Panc1 (cell line): Measurements from ENCODE around the gene IGSF21. TPM values are rescaled to one million over a fixed set of nuclear protein-coding genes. Genes with fewer than 3 reads are reported as not detected.

ENCODE experiments used
- ATAC-seq: fragments of 200-7000 bp; cut with Tn5 transposase; 2 replicates; pipeline ENCODE4 v1.9.1; 2020; ENCODE audit warnings: mild to moderate bottlenecking, moderate library complexity
- BruUV-seq: library from RNA; stranded (reverse); fragments of 400-500 nt; replicated peaks from 2 replicates; lab custom pipeline; 2021; lab: Mats Ljungman, UMichigan
- CTCF ChIA-PET: fragments of 300-600 bp; sonication (Branson Sonifier 250); formaldehyde crosslinking; loops from one replicate; lab custom pipeline; 2022; ENCODE audit warnings: antibody characterized with exemption; lab: Charles Lee
- POLR2A ChIA-PET: fragments of 300-600 bp; sonication (Branson Sonifier 250); formaldehyde crosslinking; loops from one replicate; lab custom pipeline; 2022; ENCODE audit warnings: antibody characterized with exemption; lab: Charles Lee
- DNase-seq: peaks from one replicate; pipeline ENCODE4 v3.0.0-alpha.2; 2010; ENCODE audit warnings: low read depth, low spot score
- H3K27ac ChIP-seq: 2 replicates; pipeline ENCODE4 v1.5.1; 2011; ENCODE audit warnings: mild to moderate bottlenecking, low read length, inconsistent platforms
- H3K27me3 ChIP-seq: fragments of 200-500 bp; sonication (Bioruptor generic); 2 replicates; pipeline ENCODE4 v1.6.0; 2014; ENCODE audit warnings: low read length, inconsistent platforms; ENCODE audit not compliant: control insufficient read depth, insufficient read depth
- H3K36me3 ChIP-seq: fragments of 200-500 bp; sonication (Bioruptor generic); 2 replicates; pipeline ENCODE4 v1.5.1; 2014; ENCODE audit warnings: inconsistent platforms, mild to moderate bottlenecking, low read length, moderate library complexity; ENCODE audit not compliant: control insufficient read depth, insufficient read depth
- H3K4me1 ChIP-seq: 2 replicates; pipeline ENCODE4 v1.5.1; 2011; ENCODE audit warnings: inconsistent platforms, mild to moderate bottlenecking, low read length, moderate library complexity; ENCODE audit not compliant: control insufficient read depth, insufficient read depth
- H3K4me3 ChIP-seq, 2 experiments: 2 replicates each; pipeline ENCODE4 v1.5.1; 2011 to 2012; ENCODE audit warnings: low read depth in 2 of 2, low read length in 2 of 2, mild to moderate bottlenecking in 2 of 2, inconsistent platforms in 1 of 2, moderate library complexity in 1 of 2
- H3K9me3 ChIP-seq: fragments of 200-500 bp; sonication (Bioruptor generic); 2 replicates; pipeline ENCODE4 v1.5.1; 2014; ENCODE audit warnings: low read depth, mild to moderate bottlenecking, inconsistent platforms, low read length, moderate library complexity; ENCODE audit not compliant: control insufficient read depth, insufficient read depth
- POLR2AphosphoS5 ChIP-seq: IDR thresholded peaks from 2 replicates; pipeline ENCODE4 v1.6.1; 2012; ENCODE audit warnings: mild to moderate bottlenecking, low read depth, low read length, moderate library complexity
- SIN3A ChIP-seq: IDR thresholded peaks from 2 replicates; pipeline ENCODE4 v1.6.1; 2012; ENCODE audit warnings: low read depth, mild to moderate bottlenecking, low read length, moderate library complexity, borderline replicate concordance; ENCODE audit not compliant: insufficient read depth
- TCF7L2 ChIP-seq: IDR thresholded peaks from 2 replicates; pipeline ENCODE4 v1.6.1; 2011; ENCODE audit warnings: mild to moderate bottlenecking, low read depth, low read length, inconsistent platforms
- in situ Hi-C: cut with HindIII; loops from 2 replicates; pipeline ENCODE4 v1.10.0; 2016; ENCODE audit warnings: low sequenced_read_pairs, low pct_unique_long_range_greater_than_20kb
- intact Hi-C: fragments of 100-400 bp; cut with micrococcal nuclease; formaldehyde crosslinking; loops from one replicate; pipeline ENCODE4 v1.10.0; 2022; ENCODE audit not compliant: unreplicated experiment
- total RNA-seq: library from RNA; stranded (reverse); gene quantifications from one replicate; pipeline ENCODE4 v1.2.1, GENCODE V29; 2021; ENCODE audit not compliant: unreplicated experiment
- TF ChIP-seq, protein P1 (sequence below), 2 experiments: IDR thresholded peaks; 2 replicates each; pipeline ENCODE4 v1.6.1; 2011 to 2012; ENCODE audit warnings: low read depth in 2 of 2, control low read depth in 1 of 2, low read length in 1 of 2, mild to moderate bottlenecking in 1 of 2, moderate library complexity in 1 of 2; ENCODE audit not compliant: insufficient read depth in 1 of 2
- TF ChIP-seq, protein P2 (sequence below): fragments of 450-650 bp; IDR thresholded peaks from 2 replicates; pipeline ENCODE4 v1.5.1; 2017; ENCODE audit warnings: mild to moderate bottlenecking

Gene IGSF21
- total RNA-seq, 1 experiment from 2014 or later = not detected

DNA sequence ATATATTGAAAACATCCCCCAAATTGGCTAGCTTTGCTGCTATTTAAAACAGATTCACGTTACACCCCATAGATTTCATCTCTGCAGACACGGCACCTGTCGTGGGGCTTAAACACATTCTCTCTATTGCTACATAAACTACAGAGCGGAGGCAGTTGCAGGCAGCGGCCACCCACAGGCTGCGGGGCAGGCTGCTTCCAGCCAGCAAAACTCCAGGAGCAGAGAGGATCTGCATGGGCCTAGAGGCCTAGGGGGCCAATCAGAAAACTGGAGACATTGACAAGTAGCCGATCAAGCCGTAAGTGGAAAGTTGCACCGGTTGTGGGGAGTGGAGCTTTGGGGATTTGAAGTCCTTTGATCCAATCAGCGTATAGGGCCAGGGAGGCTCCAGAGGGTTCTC is 244.1 kb downstream of the IGSF21 start:
- Histone ChIP-seq H3K4me1 (no peaks in the 10 kb centered on the region), H3K27me3 (peaks cover 16% of the 10 kb centered on the region; the same call in 1 of the 2 replicates), H3K4me3 (no peak overlapping the region), H3K36me3 (no peaks in the 10 kb centered on the region), H3K9me3 (no peaks in the 10 kb centered on the region), H3K27ac (no peak overlapping the region)
- POLR2A ChIA-PET = no interaction called here
- in situ Hi-C loops (no loop called here), intact Hi-C loops (no loop called here)
- CTCF ChIA-PET = no interaction called here
- TF ChIP-seq, protein P1, sequence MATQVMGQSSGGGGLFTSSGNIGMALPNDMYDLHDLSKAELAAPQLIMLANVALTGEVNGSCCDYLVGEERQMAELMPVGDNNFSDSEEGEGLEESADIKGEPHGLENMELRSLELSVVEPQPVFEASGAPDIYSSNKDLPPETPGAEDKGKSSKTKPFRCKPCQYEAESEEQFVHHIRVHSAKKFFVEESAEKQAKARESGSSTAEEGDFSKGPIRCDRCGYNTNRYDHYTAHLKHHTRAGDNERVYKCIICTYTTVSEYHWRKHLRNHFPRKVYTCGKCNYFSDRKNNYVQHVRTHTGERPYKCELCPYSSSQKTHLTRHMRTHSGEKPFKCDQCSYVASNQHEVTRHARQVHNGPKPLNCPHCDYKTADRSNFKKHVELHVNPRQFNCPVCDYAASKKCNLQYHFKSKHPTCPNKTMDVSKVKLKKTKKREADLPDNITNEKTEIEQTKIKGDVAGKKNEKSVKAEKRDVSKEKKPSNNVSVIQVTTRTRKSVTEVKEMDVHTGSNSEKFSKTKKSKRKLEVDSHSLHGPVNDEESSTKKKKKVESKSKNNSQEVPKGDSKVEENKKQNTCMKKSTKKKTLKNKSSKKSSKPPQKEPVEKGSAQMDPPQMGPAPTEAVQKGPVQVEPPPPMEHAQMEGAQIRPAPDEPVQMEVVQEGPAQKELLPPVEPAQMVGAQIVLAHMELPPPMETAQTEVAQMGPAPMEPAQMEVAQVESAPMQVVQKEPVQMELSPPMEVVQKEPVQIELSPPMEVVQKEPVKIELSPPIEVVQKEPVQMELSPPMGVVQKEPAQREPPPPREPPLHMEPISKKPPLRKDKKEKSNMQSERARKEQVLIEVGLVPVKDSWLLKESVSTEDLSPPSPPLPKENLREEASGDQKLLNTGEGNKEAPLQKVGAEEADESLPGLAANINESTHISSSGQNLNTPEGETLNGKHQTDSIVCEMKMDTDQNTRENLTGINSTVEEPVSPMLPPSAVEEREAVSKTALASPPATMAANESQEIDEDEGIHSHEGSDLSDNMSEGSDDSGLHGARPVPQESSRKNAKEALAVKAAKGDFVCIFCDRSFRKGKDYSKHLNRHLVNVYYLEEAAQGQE (IDR thresholded peaks at IDR 0.05; ENCODE audit: insufficient read depth in 1 of 2, low read depth in 2 of 2, low read length in 1 of 2) = no peak
- TF ChIP-seq TCF7L2 (no peak), SIN3A (no peak), POLR2AphosphoS5 (no peak)
- TF ChIP-seq, protein P2, sequence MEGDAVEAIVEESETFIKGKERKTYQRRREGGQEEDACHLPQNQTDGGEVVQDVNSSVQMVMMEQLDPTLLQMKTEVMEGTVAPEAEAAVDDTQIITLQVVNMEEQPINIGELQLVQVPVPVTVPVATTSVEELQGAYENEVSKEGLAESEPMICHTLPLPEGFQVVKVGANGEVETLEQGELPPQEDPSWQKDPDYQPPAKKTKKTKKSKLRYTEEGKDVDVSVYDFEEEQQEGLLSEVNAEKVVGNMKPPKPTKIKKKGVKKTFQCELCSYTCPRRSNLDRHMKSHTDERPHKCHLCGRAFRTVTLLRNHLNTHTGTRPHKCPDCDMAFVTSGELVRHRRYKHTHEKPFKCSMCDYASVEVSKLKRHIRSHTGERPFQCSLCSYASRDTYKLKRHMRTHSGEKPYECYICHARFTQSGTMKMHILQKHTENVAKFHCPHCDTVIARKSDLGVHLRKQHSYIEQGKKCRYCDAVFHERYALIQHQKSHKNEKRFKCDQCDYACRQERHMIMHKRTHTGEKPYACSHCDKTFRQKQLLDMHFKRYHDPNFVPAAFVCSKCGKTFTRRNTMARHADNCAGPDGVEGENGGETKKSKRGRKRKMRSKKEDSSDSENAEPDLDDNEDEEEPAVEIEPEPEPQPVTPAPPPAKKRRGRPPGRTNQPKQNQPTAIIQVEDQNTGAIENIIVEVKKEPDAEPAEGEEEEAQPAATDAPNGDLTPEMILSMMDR = no peak
- ATAC-seq = no peak
- no TSS peak for BruUV-seq
- DNase-seq = no peak

DNA sequence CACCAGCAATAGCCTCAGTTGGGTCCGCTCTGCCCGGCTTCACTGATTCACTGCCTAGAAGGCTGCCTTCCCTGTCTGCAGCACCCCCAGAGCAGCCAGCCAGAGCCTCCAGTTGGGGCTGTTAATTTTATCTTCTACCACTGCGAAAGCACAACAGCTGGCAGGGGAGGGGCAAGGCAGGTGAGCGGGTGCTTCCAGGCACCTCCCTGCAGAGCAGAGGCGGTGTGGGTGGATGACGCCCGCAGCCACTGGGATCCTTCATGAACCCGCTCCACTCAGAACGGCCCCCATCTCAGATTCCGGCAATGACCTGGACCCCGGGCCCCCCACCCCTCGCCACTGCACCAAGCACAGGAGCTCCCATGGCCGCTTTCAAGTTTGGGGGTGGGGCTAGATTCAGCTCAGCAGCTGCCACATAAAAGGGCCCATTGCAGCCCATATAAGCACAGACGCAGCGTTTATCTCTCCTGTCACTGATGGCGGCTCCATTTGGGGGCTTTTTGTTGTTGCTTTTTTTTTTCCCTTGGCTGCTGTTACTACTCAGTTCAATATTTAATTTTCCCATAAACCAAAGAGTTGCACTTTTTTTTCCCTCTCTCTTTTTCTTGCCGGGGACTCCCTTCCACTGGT is 245.2 kb downstream of the IGSF21 start:
- no peak overlapping the region for H3K27ac ChIP-seq
- TF ChIP-seq, protein P1 (IDR thresholded peaks at IDR 0.05; ENCODE audit: insufficient read depth in 1 of 2, low read depth in 2 of 2, low read length in 1 of 2) = no peak
- TF ChIP-seq, protein P2 = no peak
- TF ChIP-seq TCF7L2 (no peak), SIN3A (no peak), POLR2AphosphoS5 (no peak)
- BruUV-seq = no TSS peak
- CTCF ChIA-PET = no interaction called here
- no peak overlapping the region for H3K4me3 ChIP-seq
- POLR2A ChIA-PET = no interaction called here
- ATAC-seq (no peak), DNase-seq (no peak)
- H3K9me3 ChIP-seq = no peaks in the 10 kb centered on the region
- in situ Hi-C loops (no loop called here), intact Hi-C loops (no loop called here)
- no peaks in the 10 kb centered on the region for H3K36me3 ChIP-seq
- H3K27me3 ChIP-seq = peaks cover 17% of the 10 kb centered on the region; the same call in 1 of the 2 replicates
- no peaks in the 10 kb centered on the region for H3K4me1 ChIP-seq
